Activated CD8-positive, alpha-beta memory T cell treated with anti-CD3 and anti-CD28 coated beads for 1 hour (primary cell): ENCODE data around the gene TP53BP2.
A peak's percentile ranks its signal among the peaks of the same experiment; 100 is the strongest.
"Not testable (repeated sequence)": the region's sequence is repeated elsewhere in the genome, so short reads cannot be mapped to it uniquely, and the experiment has no call there.

Source experiments
- DNase-seq, 2 donors: peaks; one replicate each; pipeline ENCODE4 v3.0.0-alpha.2; 2020; ENCODE audit warnings: low read depth in 1 of 2; ENCODE audit errors: extremely low read depth in 1 of 2

The TP53BP2 gene

DNA sequence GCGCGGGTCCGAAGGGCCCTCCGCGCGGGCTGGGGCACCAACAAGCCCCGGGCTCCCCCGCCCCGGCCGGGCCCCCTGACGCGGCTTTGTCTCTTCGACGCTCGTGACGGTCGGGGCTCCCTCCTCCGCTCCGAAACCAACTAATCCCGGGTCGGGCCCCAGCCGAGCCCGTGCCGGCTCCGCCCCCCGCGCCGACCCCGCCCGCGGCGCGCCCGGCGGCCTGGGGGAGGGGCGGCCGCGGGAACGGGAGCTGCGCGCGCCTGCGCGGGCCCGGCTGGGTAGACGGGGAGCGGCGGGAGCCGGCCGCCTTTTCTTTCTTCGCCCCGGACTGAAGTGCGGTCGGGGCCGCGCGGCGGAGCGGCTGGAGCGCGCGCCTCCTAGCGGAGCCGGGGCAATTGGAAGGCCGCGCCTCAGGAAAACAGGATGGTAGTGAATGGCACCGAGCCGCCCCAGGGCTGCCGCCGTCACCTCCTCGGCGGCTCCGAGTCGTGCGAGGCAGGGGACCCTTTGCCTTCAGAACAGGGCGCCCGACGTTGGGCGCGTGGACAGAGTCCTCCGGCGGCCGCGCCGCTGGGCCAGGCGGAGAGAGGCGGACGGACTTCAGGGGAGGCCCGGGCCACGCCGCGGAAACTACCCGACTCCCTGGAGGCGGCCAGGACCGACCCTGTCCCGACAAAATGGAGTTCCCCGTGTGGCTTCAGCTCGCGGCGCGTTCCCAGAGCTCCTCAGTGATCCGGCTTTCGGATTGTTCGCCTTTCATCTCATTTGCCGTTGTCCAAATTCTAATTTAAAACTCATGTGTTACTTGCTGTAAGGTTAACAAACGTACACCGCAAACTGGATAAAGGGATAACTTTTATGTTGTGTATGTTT is at the start of gene TP53BP2:
TP53BP2 (minus strand) TSS at position 138 of the 873 bp plus-strand sequence. CDS start 267 bp downstream, outside the sequence.
- DNase-seq = peak; percentile 57 to 77

- DNase-seq = not testable (repeated sequence)
Observed at GRCh38 chr1:223890494-223890893, 44.7 kb upstream of the TP53BP2 start.

DNA sequence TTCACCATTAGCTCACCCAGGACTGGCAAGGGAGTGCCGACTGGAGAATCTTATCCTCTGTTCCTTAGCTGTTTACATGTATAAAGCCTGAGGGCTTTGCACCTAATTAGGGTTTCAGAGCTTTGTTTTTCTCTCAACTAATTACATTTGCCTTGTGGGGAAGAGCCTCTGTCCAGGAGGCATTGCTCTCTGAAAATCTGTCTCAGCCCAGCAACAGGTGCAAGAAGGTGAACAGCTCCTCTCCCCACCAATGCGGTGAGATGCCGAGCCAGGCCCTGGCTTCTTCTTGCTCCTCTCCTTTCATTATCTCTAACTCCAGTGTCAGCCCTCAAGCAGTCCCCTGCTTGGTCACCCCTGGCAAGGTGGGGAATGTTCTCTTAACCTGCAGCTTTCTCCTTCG is 43.6 kb upstream of the TP53BP2 start:
- DNase-seq = not testable (repeated sequence)

DNA sequence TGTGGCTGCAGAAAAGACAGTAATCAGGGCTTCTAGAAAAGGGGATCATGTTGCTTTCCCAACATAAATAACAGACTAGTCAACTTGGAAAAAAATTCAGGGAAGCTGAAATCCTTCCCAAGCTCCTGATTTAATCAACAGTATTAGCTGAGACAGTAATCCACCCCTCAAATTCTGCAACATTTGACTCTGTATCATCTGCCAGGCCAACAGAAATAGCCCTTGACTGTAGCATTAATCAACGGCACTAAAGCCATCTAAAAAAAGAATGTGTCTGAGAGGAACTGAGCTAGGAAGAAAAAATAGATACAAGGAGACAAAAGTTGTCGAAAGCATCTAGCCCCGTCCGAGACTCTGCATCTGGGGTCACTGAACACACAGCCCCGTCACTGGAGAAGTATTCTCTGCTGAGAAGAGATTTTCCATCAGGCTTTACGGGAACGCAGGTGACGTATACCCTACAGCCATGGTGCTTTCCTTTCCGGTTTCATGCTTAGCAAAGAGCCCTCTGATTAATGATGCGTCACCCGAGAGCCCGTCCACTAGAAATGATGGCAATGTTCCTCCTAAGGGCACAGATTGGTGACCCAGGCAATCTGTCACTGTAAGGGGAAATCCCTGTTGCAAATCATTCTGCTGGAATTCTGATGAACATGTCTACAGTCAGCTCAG is 42.1 kb upstream of the TP53BP2 start:
- no peak for DNase-seq

DNA sequence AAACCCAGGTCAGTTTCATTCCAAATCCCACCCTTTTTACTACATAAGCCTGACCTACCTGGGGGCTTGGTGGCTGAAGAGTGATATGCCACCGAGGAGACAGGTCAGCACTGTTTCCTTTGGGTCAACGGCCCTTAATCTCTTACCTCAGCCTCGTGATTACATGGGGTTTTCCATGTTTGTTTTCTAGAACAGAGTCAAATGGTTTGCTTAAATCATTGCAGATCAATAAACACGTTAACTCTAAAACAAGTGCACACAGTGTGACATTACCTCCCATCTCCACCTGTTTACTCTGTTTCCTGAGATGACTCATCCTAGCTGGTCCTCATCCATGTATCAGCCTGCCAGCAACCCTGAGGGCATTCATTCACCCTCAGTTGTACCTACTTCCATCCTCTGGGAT is 40.8 kb upstream of the TP53BP2 start:
- no peak for DNase-seq

DNA sequence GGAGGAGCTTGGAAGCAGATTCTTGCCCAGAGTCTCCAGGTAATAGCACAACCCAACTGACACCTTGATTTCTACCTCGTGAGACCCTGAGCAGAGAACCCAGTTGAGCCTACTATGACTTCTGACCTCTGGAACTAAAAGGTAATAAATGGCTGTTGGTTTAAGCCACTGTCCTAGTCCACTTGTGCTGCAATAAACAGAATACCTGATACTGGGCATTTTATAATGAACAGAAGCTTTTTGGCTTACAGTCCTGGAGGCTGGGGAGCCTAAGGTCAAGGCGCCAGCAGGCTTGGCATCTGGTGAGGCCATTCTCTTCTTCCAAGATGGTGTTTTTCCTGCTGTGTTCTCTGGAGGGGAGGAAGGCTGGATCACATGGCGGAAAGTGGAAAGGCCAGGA is 39.9 kb upstream of the TP53BP2 start:
- no peak for DNase-seq

DNA sequence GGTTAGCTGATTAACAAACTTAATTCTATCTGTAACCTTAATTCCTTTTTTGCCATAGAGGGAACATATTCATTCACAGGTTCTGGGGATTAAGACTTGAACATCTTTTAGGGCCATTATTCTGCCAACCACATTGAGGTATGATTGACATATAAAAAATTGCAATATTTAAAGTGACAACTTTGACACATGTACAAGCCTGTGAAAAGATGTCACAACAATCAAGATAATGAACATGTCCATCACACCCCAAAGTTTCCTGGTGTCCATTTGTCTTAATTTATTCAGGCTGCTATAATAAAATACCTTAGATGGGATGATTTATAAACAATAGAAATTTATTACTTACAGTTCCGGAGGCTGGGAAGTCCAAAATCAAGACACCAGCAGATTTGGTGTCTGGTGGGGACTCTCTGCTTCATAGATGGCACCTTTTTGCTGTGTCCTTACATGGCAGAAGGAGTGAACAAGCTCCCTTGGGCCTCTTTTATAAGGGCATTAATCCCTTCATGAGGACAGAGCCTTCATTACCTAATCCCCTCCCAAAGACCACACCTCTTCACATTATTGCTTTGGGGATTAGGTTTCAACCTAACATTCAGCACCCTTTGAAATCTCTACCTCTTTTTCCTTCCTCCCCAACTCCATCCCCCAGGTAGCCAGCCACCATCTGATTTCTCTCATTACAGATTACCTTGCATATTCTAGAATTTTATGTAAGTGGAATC is 33.0 kb upstream of the TP53BP2 start:
- DNase-seq = no peak

DNA sequence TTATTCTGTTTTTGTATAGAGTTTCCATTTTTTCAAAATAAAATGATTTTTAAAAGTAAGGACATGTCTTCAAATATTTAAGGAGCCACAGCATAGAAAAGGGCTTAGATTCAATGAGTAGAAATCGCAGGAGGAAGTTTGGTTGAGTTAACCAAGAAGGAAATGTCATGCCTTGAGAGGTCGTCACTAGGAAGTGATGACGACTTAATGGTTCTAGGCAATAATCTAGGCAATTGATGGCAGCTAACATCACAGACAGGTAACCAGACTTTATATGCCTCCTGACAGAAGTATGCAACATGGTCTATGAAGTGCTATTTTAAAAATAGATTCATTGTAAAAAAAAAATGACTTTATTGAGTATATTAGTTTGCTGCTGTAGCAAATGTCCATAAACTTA is 32.1 kb upstream of the TP53BP2 start:
- DNase-seq = no peak

GRCh38 chr1:223876590-223876989 is 30.8 kb upstream of the TP53BP2 start:
- no peak for DNase-seq

DNA sequence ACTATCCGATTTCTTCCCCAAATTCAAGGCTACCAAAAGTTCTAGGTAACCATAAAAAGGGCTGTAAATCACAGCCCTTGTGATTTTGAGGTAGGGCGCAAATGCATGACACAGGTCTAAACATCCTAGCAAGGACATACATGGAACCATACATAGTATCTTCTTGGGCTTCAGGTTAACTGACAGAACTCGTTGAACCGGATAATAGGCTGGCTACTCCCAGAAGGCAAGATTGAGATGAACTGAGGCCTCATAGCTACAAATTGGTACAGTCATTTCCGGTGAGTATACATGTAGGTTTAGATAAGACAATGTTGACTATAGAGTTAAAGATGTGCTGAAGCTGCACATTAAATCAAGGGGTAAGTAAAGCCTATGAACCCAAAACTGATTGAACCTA is 27.3 kb upstream of the TP53BP2 start:
- no peak for DNase-seq

- DNase-seq = no peak
Observed at GRCh38 chr1:223872308-223872901, 26.7 kb upstream of the TP53BP2 start.

GRCh38 chr1:223870617-223871574 is 25.1 kb upstream of the TP53BP2 start:
- DNase-seq = no peak

DNA sequence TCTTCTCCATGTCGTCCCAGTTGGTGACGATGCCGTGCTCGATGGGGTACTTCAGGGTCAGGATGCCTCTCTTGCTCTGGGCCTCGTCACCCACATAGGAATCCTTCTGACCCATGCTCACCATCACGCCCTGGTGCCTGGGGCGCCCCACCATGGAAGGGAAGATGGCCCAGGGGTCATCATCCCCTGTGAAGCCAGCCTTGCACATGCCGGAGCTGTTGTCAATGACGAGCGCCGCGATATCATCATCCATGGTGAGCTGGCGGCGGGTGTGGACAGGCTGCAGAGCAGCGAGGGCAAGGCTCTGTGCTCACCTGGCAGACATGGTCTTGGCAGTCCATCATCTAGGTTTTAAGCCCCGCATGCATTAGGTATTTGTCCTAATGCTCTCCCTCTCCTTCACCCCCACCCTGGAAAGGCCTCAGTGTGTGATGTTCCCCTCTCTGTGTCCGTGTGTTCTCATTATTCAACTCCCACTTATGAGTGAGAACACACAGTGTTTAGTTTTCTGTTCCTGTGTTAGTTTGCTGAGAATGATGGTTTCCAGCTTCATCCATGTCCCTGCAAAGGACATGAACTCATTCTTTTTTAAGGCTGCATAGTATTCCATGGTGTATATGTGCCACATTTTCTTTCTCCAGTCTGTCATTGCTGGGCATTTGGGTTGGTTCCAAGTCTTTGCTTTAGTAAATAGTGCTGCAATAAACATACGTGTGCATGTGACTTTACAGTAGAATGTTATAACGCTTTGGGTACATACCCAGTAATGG is 19.0 kb upstream of the TP53BP2 start:
- not testable (repeated sequence) for DNase-seq

- no peak for DNase-seq
Observed at GRCh38 chr1:223864084-223864483, 18.3 kb upstream of the TP53BP2 start.

GRCh38 chr1:223861904-223862303 is 16.2 kb upstream of the TP53BP2 start:
- no peak for DNase-seq

- no peak for DNase-seq
Observed at GRCh38 chr1:223860051-223860622, 14.4 kb upstream of the TP53BP2 start.

DNA sequence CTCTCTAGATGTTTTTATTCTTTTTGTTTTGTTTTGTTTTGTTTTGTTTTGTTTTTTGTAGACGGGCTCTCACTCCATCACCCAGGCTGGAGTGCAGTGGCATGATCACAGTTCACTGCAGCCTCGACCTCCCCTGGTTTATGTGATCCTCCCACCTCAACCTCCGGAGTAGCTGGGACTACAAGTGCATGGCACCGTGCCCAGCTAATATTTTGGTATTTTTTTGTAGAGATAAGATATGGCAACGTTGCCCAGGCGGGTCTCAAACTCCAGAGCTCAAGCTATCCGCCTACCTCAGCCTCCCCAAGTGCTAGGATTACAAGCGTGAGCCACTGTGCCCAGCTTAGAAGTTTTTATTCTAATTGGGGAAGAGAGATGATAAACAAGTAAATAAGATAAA is 13.3 kb upstream of the TP53BP2 start:
- no peak for DNase-seq

DNA sequence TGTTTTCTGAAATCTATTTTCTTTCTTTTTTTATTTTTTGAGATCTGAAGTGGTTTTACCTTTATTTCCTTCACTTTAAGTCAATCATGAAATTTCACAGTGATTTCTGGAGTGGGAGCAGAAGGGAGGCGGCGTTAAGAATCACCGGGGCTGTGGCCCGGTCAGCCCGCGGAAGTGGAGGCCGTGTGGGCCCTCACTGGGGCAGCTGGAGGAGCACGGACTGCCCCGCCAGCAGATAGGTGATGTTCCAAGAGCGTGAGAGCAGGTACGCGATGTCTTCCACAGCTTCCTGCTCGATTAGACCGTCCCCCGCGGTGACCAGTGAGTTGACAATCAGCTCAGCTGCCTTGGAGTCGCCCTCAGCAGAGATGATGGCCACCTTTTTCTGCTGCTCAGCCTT is 10.6 kb upstream of the TP53BP2 start:
- no peak for DNase-seq

DNA sequence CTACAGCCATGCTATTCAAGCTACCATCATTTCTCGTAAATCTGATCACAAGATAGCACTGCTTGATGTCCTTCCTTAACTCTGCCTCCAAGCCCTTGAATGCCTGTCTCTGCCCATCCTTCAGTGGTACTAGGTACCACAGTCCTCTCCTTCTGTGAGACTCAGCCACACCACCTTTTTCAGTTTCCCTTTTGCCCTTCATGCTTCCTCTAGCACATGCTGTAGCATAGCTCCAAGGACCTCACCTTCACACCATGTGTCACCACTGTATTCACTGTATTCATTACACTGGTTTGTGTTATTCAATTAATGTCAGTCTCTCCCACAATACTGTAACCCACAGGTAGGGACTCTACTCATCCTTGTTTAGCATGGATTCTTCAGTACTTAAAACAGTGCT is 8.0 kb upstream of the TP53BP2 start:
- DNase-seq = no peak
